ENCODE measurements around the gene LNPEP. TPM values are rescaled to one million over a fixed set of nuclear protein-coding genes. Genes with fewer than 3 reads are reported as not detected.

Gene LNPEP
- total RNA-seq, 1 donor from 2014 or later = 36.3 TPM

DNA sequence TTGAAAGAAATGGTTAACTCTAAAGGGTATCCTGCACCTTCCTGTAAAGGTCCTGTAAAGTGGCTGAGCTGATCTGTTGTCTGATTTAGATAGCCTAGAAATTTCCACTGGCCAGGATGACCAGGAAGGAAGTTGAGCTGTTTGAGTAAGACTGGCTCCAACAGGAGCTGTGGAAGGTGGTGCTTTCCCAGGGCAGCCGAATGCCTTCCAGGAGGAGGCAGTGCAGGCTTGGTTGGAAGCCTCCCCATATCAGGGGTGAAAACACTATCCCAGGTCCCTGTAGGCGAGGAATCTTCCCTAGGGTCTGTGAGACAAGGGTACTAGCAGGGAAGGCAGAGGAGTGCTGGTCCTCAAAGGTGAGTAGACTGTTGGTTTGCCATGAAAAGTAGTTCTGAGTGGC is 108.2 kb downstream of the LNPEP start:
- Mint-ChIP-seq H3K4me1 (ENCODE audit: low read depth, unreplicated experiment) (peaks cover 16% of the 10 kb centered on the region), H3K36me3 (ENCODE audit: low read depth, unreplicated experiment) (no peaks in the 10 kb centered on the region), H3K27ac (ENCODE audit: unreplicated experiment) (no peak overlapping the region), H3K27me3 (ENCODE audit: low read depth, unreplicated experiment) (no peaks in the 10 kb centered on the region), H3K9me3 (ENCODE audit: unreplicated experiment) (peaks cover 2% of the 10 kb centered on the region), H3K4me3 (ENCODE audit: unreplicated experiment) (no peak overlapping the region)
- H3K27me3 ChIP-seq (ENCODE audit: insufficient read depth, low read length) = no peaks in the 10 kb centered on the region
- H3K4me2 ChIP-seq (ENCODE audit: low read length) = no peak overlapping the region
- no peak overlapping the region for H3K9ac ChIP-seq (ENCODE audit: low read length)
- H3K36me3 ChIP-seq (ENCODE audit: insufficient read depth, low read length) = no peaks in the 10 kb centered on the region
- DNase-seq (ENCODE audit: low read depth) (no peak), FAIRE-seq (no peak)
- H3K79me2 ChIP-seq (ENCODE audit: insufficient read depth, low read length) = no peaks in the 10 kb centered on the region
- no peak overlapping the region for H3K27ac ChIP-seq (ENCODE audit: low read depth, low read length)
- no peaks in the 10 kb centered on the region for H4K20me1 ChIP-seq (ENCODE audit: insufficient read depth, low read length)
- H2AFZ ChIP-seq (ENCODE audit: low read depth, low read length) = no peak overlapping the region
- TF ChIP-seq, protein P1, sequence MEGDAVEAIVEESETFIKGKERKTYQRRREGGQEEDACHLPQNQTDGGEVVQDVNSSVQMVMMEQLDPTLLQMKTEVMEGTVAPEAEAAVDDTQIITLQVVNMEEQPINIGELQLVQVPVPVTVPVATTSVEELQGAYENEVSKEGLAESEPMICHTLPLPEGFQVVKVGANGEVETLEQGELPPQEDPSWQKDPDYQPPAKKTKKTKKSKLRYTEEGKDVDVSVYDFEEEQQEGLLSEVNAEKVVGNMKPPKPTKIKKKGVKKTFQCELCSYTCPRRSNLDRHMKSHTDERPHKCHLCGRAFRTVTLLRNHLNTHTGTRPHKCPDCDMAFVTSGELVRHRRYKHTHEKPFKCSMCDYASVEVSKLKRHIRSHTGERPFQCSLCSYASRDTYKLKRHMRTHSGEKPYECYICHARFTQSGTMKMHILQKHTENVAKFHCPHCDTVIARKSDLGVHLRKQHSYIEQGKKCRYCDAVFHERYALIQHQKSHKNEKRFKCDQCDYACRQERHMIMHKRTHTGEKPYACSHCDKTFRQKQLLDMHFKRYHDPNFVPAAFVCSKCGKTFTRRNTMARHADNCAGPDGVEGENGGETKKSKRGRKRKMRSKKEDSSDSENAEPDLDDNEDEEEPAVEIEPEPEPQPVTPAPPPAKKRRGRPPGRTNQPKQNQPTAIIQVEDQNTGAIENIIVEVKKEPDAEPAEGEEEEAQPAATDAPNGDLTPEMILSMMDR (IDR thresholded peaks at IDR 0.05; ENCODE audit: insufficient read depth, low read depth, low read length) = no peak
- TF ChIP-seq EZH2 (IDR thresholded peaks at IDR 0.05; ENCODE audit: insufficient read depth, low read length) = no peak
- H3K9me3 ChIP-seq (ENCODE audit: insufficient read depth, low read depth, low read length) = no peaks in the 10 kb centered on the region
- peaks cover 4% of the 10 kb centered on the region for H3K4me1 ChIP-seq (ENCODE audit: insufficient read depth, low read length)
- H3K4me3 ChIP-seq (ENCODE audit: insufficient read depth, low read depth, low read length) = no peak overlapping the region

DNA sequence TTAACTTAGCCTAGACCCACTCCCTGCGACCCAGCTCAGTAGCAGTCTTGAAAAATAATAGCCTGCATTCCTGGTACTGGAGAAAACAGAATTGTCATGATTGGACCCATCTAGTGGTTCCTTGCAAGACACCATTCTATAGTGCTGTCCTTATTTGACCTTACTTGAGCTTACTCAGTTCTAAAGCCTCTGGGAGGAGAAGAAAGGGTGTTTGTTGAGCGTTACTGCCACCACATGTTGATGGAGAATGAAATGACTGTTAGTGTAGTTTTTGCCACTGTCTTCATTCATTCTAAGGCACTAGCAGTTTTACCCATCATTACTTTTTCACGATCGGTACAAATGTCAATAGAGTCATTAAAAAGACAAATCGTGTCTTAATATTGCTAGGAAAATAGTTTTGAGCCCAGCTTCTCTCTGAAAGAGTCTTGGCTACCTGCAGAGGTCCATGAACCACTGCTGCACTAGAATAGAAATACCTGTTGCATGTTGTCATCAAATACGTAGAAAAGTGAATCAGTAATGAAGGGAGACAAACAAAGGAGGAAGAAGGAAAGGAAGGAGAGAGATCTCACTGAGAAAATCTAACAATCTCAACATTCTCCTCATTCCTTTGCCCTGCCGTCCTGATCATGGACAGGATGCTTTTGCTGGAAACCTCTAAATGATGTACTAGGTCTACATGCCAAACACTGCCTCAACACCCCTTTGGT is 110.5 kb downstream of the LNPEP start:
- H3K27me3 ChIP-seq (ENCODE audit: insufficient read depth, low read length) = no peaks in the 10 kb centered on the region
- peaks cover 2% of the 10 kb centered on the region for H3K9me3 Mint-ChIP-seq (ENCODE audit: unreplicated experiment)
- no peaks in the 10 kb centered on the region for H3K9me3 ChIP-seq (ENCODE audit: insufficient read depth, low read depth, low read length)
- H3K36me3 Mint-ChIP-seq (ENCODE audit: low read depth, unreplicated experiment) = no peaks in the 10 kb centered on the region
- H4K20me1 ChIP-seq (ENCODE audit: insufficient read depth, low read length) = no peaks in the 10 kb centered on the region
- H3K4me1 ChIP-seq (ENCODE audit: insufficient read depth, low read length) = peaks cover 4% of the 10 kb centered on the region
- TF ChIP-seq EZH2 (IDR thresholded peaks at IDR 0.05; ENCODE audit: insufficient read depth, low read length) = no peak
- TF ChIP-seq, protein P1 (IDR thresholded peaks at IDR 0.05; ENCODE audit: insufficient read depth, low read depth, low read length) = no peak
- no peak overlapping the region for H3K27ac ChIP-seq (ENCODE audit: low read depth, low read length)
- H3K4me1 Mint-ChIP-seq (ENCODE audit: low read depth, unreplicated experiment) = peaks cover 16% of the 10 kb centered on the region
- H3K4me3 Mint-ChIP-seq (ENCODE audit: unreplicated experiment) = no peak overlapping the region
- H3K36me3 ChIP-seq (ENCODE audit: insufficient read depth, low read length) = no peaks in the 10 kb centered on the region
- DNase-seq (ENCODE audit: low read depth) (peak; percentile 8), FAIRE-seq (no peak)
- no peak overlapping the region for H2AFZ ChIP-seq (ENCODE audit: low read depth, low read length)
- H3K79me2 ChIP-seq (ENCODE audit: insufficient read depth, low read length) = no peaks in the 10 kb centered on the region
- H3K9ac ChIP-seq (ENCODE audit: low read length) = no peak overlapping the region
- H3K27ac Mint-ChIP-seq (ENCODE audit: unreplicated experiment) = no peak overlapping the region
- no peaks in the 10 kb centered on the region for H3K27me3 Mint-ChIP-seq (ENCODE audit: low read depth, unreplicated experiment)
- no peak overlapping the region for H3K4me2 ChIP-seq (ENCODE audit: low read length)
- H3K4me3 ChIP-seq (ENCODE audit: insufficient read depth, low read depth, low read length) = no peak overlapping the region

DNA sequence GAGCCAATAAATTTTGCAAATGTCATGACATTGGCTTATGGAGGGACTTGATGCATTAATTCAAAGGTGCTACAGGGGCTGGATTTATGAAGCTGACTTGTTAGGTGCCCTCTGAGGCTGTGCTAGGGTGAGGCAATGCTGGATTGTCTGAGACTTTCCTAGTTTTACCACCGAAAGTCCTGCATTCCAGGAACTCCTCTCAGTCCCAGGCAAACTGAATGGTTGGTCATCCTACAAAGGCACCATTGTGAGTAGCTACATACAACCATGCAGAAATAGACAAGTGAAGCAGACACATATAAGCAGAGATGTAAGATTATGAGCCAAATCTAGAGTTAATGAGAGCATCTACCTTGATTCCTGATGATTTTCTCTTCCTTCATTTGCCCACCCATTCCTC is 111.2 kb downstream of the LNPEP start:
- Histone ChIP-seq H3K4me1 (ENCODE audit: insufficient read depth, low read length) (peaks cover 4% of the 10 kb centered on the region), H3K4me2 (ENCODE audit: low read length) (no peak overlapping the region)
- no peak overlapping the region for H3K4me3 Mint-ChIP-seq (ENCODE audit: unreplicated experiment)

More for the DNA sequence above, 111.2 kb downstream of the LNPEP start:
- no peak overlapping the region for H3K4me3 ChIP-seq (ENCODE audit: insufficient read depth, low read depth, low read length)
- DNase-seq (ENCODE audit: low read depth) = no peak
- TF ChIP-seq EZH2 (IDR thresholded peaks at IDR 0.05; ENCODE audit: insufficient read depth, low read length) = no peak
- TF ChIP-seq, protein P1 (IDR thresholded peaks at IDR 0.05; ENCODE audit: insufficient read depth, low read depth, low read length) = no peak
- H3K27me3 ChIP-seq (ENCODE audit: insufficient read depth, low read length) = no peaks in the 10 kb centered on the region
- Mint-ChIP-seq H3K36me3 (ENCODE audit: low read depth, unreplicated experiment) (no peaks in the 10 kb centered on the region), H3K27ac (ENCODE audit: unreplicated experiment) (no peak overlapping the region), H3K4me1 (ENCODE audit: low read depth, unreplicated experiment) (peaks cover 16% of the 10 kb centered on the region), H3K27me3 (ENCODE audit: low read depth, unreplicated experiment) (no peaks in the 10 kb centered on the region), H3K9me3 (ENCODE audit: unreplicated experiment) (peaks cover 2% of the 10 kb centered on the region)
- FAIRE-seq = no peak
- H3K79me2 ChIP-seq (ENCODE audit: insufficient read depth, low read length) = no peaks in the 10 kb centered on the region
- H3K27ac ChIP-seq (ENCODE audit: low read depth, low read length) = no peak overlapping the region
- H4K20me1 ChIP-seq (ENCODE audit: insufficient read depth, low read length) = no peaks in the 10 kb centered on the region
- no peaks in the 10 kb centered on the region for H3K36me3 ChIP-seq (ENCODE audit: insufficient read depth, low read length)
- H3K9ac ChIP-seq (ENCODE audit: low read length) = no peak overlapping the region
- H2AFZ ChIP-seq (ENCODE audit: low read depth, low read length) = no peak overlapping the region
- H3K9me3 ChIP-seq (ENCODE audit: insufficient read depth, low read depth, low read length) = no peaks in the 10 kb centered on the region

Measured in astrocyte (in vitro differentiated cells and primary cell).